HEK293T (cell line): ENCODE results near the gene BCAS1.

ENCODE experiments used
- BHLHE40 ChIP-seq: fragments of 450-650 bp; IDR thresholded peaks from 2 replicates; pipeline ENCODE4 v1.6.1; 2016; ENCODE audit warnings: mild to moderate bottlenecking, moderate library complexity, borderline replicate concordance
- FOXA1 ChIP-seq: fragments of 450-650 bp; IDR thresholded peaks from 2 replicates; pipeline ENCODE4 v1.6.1; 2016; ENCODE audit warnings: mild to moderate bottlenecking
- SP1 ChIP-seq: fragments of 450-650 bp; IDR thresholded peaks from 2 replicates; pipeline ENCODE4 v1.6.1; 2017
- TARDBP ChIP-seq: fragments of 450-650 bp; IDR thresholded peaks from 2 replicates; pipeline ENCODE4 v1.6.1; 2016

DNA sequence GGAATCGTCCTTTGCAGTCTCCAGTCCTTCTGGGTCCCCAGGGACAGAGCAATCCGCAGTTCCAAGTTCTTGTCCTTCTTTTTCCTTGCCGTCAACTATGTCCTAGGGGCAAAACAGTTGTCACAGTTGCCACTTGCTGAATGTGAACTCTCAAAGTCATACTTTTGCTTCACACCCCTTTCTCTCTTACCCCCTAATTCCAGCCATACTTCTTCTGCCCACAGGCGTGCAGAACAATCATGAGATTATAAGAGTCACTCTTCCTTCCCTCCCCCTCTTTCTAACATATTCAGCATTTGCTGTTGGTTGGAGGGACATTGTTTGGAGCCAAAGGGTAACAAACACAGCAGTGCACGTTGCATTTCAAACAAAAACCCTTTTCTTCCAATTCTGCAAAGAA is 74.4 kb downstream of the BCAS1 start:
- TF ChIP-seq BHLHE40 (no peak), FOXA1 (no peak), TARDBP (no peak), SP1 (no peak)
